K562 (cell line): ENCODE results near the gene CD164L2. TPM values are rescaled to one million over a fixed set of nuclear protein-coding genes. Genes with fewer than 3 reads are reported as not detected.

Experiments
- ARID3B ChIP-seq: fragments of 250-450 bp; sonication (Bioruptor Pico); IDR thresholded peaks from 2 replicates; pipeline ENCODE4 v1.4.0; 2020; ENCODE audit warnings: borderline replicate concordance
- EGR1 ChIP-seq: fragments of 450-650 bp; conservative IDR thresholded peaks from 2 replicates; pipeline ENCODE4 v1.6.1; 2017; ENCODE audit warnings: mild to moderate bottlenecking
- ERF ChIP-seq: fragments of 450-650 bp; formaldehyde crosslinking; IDR thresholded peaks from 2 replicates; pipeline ENCODE4 v1.4.0; 2020; ENCODE audit warnings: mild to moderate bottlenecking, mixed read lengths
- JUND ChIP-seq, 2 experiments: IDR thresholded peaks; 2 replicates in 1 of 2; 3 replicates in 1 of 2; pipeline ENCODE4 v1.6.1; 2011; ENCODE audit warnings: borderline replicate concordance in 2 of 2, low read depth in 2 of 2, low read length in 2 of 2, improper control_type of control experiment in 1 of 2, missing biosample characterization in 1 of 2, missing genetic modification characterization in 1 of 2, missing genetic modification reagents in 1 of 2
- LEF1 ChIP-seq: fragments of 450-650 bp; IDR thresholded peaks from 2 replicates; pipeline ENCODE4 v1.6.1; 2016; ENCODE audit warnings: mild to moderate bottlenecking
- MED1 ChIP-seq: sonication (generic); formaldehyde crosslinking; IDR thresholded peaks from 2 replicates; pipeline ENCODE4 v1.8.1; 2023; ENCODE audit warnings: missing genetic modification reagents, borderline replicate concordance
- NCOA1 ChIP-seq: fragments of 450-650 bp; IDR thresholded peaks from 2 replicates; pipeline ENCODE4 v1.6.1; 2016; ENCODE audit warnings: low read depth
- NRF1 ChIP-seq, 2 experiments: fragments of 450-650 bp; IDR thresholded peaks in 1 of 2; conservative IDR thresholded peaks in 1 of 2; 2 replicates each; pipeline ENCODE4 v1.6.1; 2014; ENCODE audit warnings: mild to moderate bottlenecking in 2 of 2
- SAFB ChIP-seq: fragments of 200-400 bp; formaldehyde crosslinking; IDR thresholded peaks from 2 replicates; pipeline ENCODE4 v1.6.1; 2017; ENCODE audit warnings: low read depth, low read length, borderline replicate concordance
- SMARCE1 ChIP-seq: fragments of 450-650 bp; IDR thresholded peaks from 2 replicates; pipeline ENCODE4 v1.7.1; 2016; ENCODE audit warnings: mild to moderate bottlenecking
- SOX6 ChIP-seq: fragments of 450-650 bp; IDR thresholded peaks from 2 replicates; pipeline ENCODE4 v1.6.1; 2014; ENCODE audit warnings: mild to moderate bottlenecking
- TEAD1 ChIP-seq, 2 experiments: fragments of 450-650 bp in 1 of 2; sonication (generic) in 1 of 2; formaldehyde crosslinking; IDR thresholded peaks; 2 replicates each; pipeline versions ENCODE4 v1.4.0 to v1.8.0; 2020 to 2022; ENCODE audit warnings: mild to moderate bottlenecking in 2 of 2, missing genetic modification reagents in 1 of 2
- ZNF174 ChIP-seq: fragments of 250-450 bp; sonication (Bioruptor Pico); IDR thresholded peaks from 2 replicates; pipeline ENCODE4 v1.4.0; 2020; ENCODE audit warnings: mild to moderate bottlenecking
- ZNF77 ChIP-seq: fragments of 250-450 bp; sonication (Bioruptor Pico); IDR thresholded peaks from 2 replicates; pipeline ENCODE4 v1.5.0; 2020
- polyA plus RNA-seq, 8 experiments: library from polyadenylated mRNA; depleted of rRNA in 4 of 8; stranded (reverse) in 5 of 8; unstranded in 3 of 8; fragments of >200 nt; fragmentation: Nextera tagmentation in 2 of 8; fragmentation: Illumina TruSeq in 1 of 8; extraction: Ambion mirVana in 2 of 8; extraction: Trizol in 1 of 8; gene quantifications; 2 replicates each; pipeline versions ENCODE4 v1.2.1 to v1.2.3, GENCODE V29; 2011 to 2014; ENCODE audit warnings: inconsistent platforms in 1 of 8, missing spikeins in 1 of 8
- total RNA-seq, 7 experiments: library from RNA; depleted of rRNA in 6 of 7; stranded (reverse); fragments of >200 nt in 6 of 7; fragmentation: Illumina TruSeq in 2 of 7; extraction: Trizol in 2 of 7; gene quantifications; 2 replicates each; pipeline versions ENCODE4 v1.2.1 to v1.2.3, GENCODE V29; 2011 to 2021; ENCODE audit warnings: low replicate concordance in 1 of 7

Gene CD164L2
- total and polyA plus RNA-seq, 9 of the 15 experiments (the other 6 are each of a cell fraction or from before 2014, with no cell fraction given): 0.08 to 0.92 (median 0.38) TPM; not detected in 1

GRCh38 chr1:27341525-27342252, 41.4 kb downstream of the CD164L2 start, which contains the start of gene SYTL1 (continued):
- TF ChIP-seq JUND (IDR thresholded peaks at IDR 0.05; ENCODE audit: borderline replicate concordance, low read depth, low read length) (peak; percentile 75), JUND (tag; IDR thresholded peaks at IDR 0.05; ENCODE audit: borderline replicate concordance, low read depth, low read length) (no peak; the same call in 2 of the 3 replicates), ZNF77 (CRISPR knock-in tag) (no peak), NRF1 (conservative IDR thresholded peaks at IDR 0.05 in 1 of 2, IDR thresholded peaks at IDR 0.05 in 1 of 2) (peak in 1 of 2 experiments; percentile 33; a peak in 1 of 4 replicates), ZNF174 (CRISPR knock-in tag) (no peak), ERF (CRISPR knock-in tag) (0 out of 2 replicates have a peak, but pooled peaks have one; percentile 66), LEF1 (no peak), SMARCE1 (peak; percentile 21; the same call in 1 of the 2 replicates), EGR1 (peak; percentile 96), TEAD1 (CRISPR knock-in tag; IDR thresholded peaks at IDR 0.05) (0 out of 4 replicates have a peak, but pooled peaks of 1 of the 2 experiments have one; percentile 20), NCOA1 (no peak), SOX6 (peak; percentile 36; the same call in 1 of the 2 replicates), ARID3B (CRISPR knock-in tag) (no peak), SAFB (no peak), MED1 (CRISPR knock-in tag) (0 out of 2 replicates have a peak, but pooled peaks have one; percentile 23)
- TF ChIP-seq, all 486 proteins: peak for 59
